Activated T-helper 17 cell treated with anti-CD3 and anti-CD28 coated beads, Interleukin-2, amount 50 U/mL, for 72 hours (primary cell): ENCODE data around the gene NFIB. TPM values are rescaled to one million over a fixed set of nuclear protein-coding genes. Genes with fewer than 3 reads are reported as not detected.

Source experiments
- ATAC-seq: fragments of 150-1000 bp; cut with Tn5 transposase; replicated peaks from 2 replicates; pipeline ENCODE4 v1.10.0; 2021; ENCODE audit warnings: mild to moderate bottlenecking, moderate library complexity
- H3K27ac Mint-ChIP-seq: one replicate; pipeline ENCODE4 v1.8.0; 2022; ENCODE audit warnings: mixed read lengths
- H3K27me3 Mint-ChIP-seq: one replicate; pipeline ENCODE4 v1.8.0; 2022; ENCODE audit warnings: mixed read lengths
- H3K36me3 Mint-ChIP-seq: one replicate; pipeline ENCODE4 v1.8.0; 2022; ENCODE audit warnings: low read depth, mild to moderate bottlenecking, mixed read lengths
- H3K4me1 Mint-ChIP-seq: one replicate; pipeline ENCODE4 v1.8.0; 2022; ENCODE audit warnings: mixed read lengths
- H3K4me3 Mint-ChIP-seq: one replicate; pipeline ENCODE4 v1.8.0; 2022; ENCODE audit warnings: mild to moderate bottlenecking, mixed read lengths
- H3K9me3 Mint-ChIP-seq: one replicate; pipeline ENCODE4 v1.8.0; 2022; ENCODE audit warnings: mixed read lengths
- total RNA-seq, 2 donors: library from RNA; stranded (reverse); gene quantifications; one replicate each; pipeline ENCODE4 v1.2.3, GENCODE V29; 2022

Gene NFIB
- total RNA-seq, 2 donors from 2014 or later = 0.15 TPM; not detected in 1

DNA sequence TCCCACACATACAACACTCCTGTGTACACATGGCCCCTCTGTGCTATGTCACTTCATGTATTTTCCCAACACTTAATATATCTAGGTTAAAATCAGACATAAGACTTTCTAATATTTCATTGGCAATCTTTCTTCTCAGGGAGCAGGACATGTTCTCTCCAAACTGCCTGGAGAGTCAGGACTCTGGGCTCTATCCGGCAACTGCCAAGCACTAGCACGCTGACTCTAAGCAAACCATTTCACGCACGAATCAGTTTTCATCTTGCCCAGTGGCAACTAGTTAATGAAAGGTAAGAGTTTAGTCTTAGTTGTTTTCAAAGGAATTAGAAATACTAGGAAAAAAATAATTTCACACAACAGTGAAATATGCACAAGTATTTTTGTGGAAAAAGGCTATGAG lies 124.8 kb downstream of the NFIB start:
- no peak overlapping the region for H3K27ac Mint-ChIP-seq
- no peak overlapping the region for H3K4me3 Mint-ChIP-seq
- no peaks in the 10 kb centered on the region for H3K9me3 Mint-ChIP-seq
- no peaks in the 10 kb centered on the region for H3K4me1 Mint-ChIP-seq
- ATAC-seq = no peak
- no peaks in the 10 kb centered on the region for H3K36me3 Mint-ChIP-seq
- H3K27me3 Mint-ChIP-seq = peaks cover 11% of the 10 kb centered on the region

DNA sequence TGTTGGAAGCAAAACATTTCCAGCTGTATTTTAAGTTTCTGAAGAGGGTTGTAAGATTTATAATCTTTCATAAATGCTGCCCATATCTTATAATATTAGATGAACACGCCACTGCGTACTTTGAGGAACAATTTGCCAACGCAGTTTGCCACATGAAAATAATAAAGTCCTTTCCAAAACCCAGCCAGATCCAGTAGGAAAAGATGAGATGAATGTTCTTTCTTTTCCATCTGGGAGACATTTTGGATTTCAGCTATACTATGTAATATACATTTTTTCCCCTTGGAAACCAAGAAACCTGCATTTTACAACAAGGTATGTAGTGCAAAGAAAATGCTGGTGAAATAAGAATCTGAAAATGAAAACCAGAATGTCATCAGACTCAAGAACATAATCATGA lies 125.4 kb downstream of the NFIB start:
- Mint-ChIP-seq H3K9me3 (no peaks in the 10 kb centered on the region), H3K4me1 (no peaks in the 10 kb centered on the region), H3K36me3 (no peaks in the 10 kb centered on the region), H3K27me3 (peaks cover 11% of the 10 kb centered on the region), H3K4me3 (no peak overlapping the region), H3K27ac (no peak overlapping the region)
- no peak for ATAC-seq

DNA sequence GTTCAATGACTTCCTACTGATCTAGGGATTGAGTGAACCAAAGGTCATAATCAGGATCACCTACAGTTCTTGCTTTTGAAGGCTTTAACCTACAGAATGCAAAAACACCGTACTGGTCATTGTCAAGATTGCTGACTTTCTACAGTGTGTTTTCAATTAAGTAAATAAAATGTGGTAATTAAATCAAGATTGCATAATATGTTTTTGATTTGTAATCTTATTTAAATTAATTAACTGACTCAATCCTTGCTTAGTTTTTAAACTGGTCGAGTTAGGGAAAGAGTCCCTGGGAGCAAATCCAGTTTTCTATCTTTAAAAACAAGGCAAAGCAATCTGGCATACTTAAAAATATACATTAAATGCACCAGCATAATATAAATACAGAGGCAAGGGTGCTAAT lies 125.9 kb downstream of the NFIB start:
- Mint-ChIP-seq H3K27me3 (peaks cover 8% of the 10 kb centered on the region), H3K9me3 (no peaks in the 10 kb centered on the region), H3K4me3 (no peak overlapping the region), H3K4me1 (no peaks in the 10 kb centered on the region), H3K27ac (no peak overlapping the region), H3K36me3 (no peaks in the 10 kb centered on the region)
- no peak for ATAC-seq

DNA sequence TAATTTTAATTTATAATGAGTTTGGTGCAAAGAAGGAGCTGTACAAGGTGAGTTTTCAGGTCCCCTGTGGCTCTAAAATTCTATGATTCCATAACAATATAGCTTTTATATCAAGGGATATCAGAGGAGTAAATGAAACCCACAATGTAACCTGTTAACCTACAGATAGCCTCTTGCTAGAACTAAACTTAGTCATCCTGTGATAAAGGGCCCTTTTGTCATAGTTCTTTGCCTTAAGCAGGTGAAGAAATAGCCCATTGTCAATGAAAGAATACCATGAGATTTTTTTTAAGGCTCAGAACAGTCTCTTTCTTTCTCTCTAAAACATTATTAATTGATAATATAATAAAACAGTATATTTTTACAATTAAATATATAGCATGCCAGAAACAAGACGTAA lies 127.8 kb downstream of the NFIB start:
- no peaks in the 10 kb centered on the region for H3K4me1 Mint-ChIP-seq
- peaks cover 4% of the 10 kb centered on the region for H3K27me3 Mint-ChIP-seq
- no peaks in the 10 kb centered on the region for H3K36me3 Mint-ChIP-seq
- H3K9me3 Mint-ChIP-seq = no peaks in the 10 kb centered on the region
- ATAC-seq = no peak
- no peak overlapping the region for H3K27ac Mint-ChIP-seq
- H3K4me3 Mint-ChIP-seq = no peak overlapping the region

DNA sequence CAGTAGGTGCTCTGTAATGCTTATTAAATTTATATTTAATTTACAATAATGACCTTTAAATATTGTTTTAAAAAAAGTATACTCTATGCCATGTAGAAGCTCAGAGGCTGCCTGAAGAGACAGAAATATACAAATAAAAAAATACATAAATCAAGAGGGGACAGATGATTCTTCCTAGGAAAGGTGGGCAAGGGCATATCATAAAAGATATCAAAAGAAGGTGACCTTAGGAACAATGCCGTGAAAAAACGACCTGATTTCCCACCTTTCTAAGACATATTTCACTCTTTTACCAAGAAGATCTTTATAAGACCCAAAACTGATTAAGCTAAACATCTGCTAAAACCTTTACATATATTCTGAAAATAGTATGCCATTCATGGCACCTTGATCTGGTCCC lies 128.9 kb downstream of the NFIB start:
- Mint-ChIP-seq H3K4me1 (no peaks in the 10 kb centered on the region), H3K9me3 (no peaks in the 10 kb centered on the region), H3K27ac (no peak overlapping the region), H3K36me3 (no peaks in the 10 kb centered on the region), H3K4me3 (no peak overlapping the region), H3K27me3 (peaks cover 4% of the 10 kb centered on the region)
- no peak for ATAC-seq

DNA sequence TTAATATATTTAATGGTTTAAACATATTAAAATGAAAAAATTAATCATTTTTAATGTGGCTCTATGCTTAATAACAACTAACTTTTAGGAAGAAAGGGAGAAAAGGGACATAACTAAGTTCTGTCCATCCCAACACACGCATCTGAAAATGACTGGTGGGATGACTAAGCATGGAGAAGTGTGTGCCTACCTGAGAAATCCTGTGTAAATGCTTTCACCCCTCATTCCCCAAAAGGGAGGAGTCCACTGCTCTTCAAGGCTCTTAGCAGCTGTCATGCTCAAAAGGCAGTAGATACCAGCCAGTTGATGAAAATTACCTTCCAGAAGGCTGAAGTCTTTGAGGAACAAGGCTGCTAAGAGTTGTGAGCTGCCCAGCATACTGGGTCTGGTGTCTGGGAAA lies 130.9 kb downstream of the NFIB start:
- no peak overlapping the region for H3K27ac Mint-ChIP-seq
- no peaks in the 10 kb centered on the region for H3K4me1 Mint-ChIP-seq
- no peaks in the 10 kb centered on the region for H3K36me3 Mint-ChIP-seq
- H3K9me3 Mint-ChIP-seq = no peaks in the 10 kb centered on the region
- no peak for ATAC-seq
- H3K27me3 Mint-ChIP-seq = no peaks in the 10 kb centered on the region
- H3K4me3 Mint-ChIP-seq = no peak overlapping the region

DNA sequence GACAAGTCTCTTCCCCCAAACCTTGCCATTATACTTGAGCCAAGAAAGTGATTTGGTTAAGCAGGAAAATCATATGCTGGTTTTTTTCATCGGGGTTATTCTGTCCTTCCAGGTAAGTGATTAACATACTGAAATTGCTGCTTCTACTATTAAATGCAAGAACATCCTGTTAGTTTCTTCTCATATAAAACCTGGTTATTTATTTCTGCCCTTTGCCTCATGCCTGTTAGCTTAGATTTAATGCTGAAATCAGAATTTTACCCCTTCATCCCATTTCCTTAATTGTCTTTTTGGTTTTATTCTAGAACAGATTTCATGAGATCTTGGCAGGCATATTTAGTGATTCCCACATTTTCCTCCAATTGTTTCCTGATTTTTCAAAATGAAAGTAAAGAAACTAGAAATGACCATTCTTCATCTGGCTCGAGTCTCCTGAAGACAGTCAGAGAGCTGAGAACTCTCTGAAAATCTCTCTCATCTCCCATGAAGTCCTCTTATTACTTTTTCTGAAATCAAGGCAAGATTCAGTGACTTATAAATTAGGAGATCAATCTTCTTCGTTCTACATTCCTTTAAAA lies 132.9 kb downstream of the NFIB start:
- H3K27me3 Mint-ChIP-seq = no peaks in the 10 kb centered on the region
- no peaks in the 10 kb centered on the region for H3K4me1 Mint-ChIP-seq
- no peaks in the 10 kb centered on the region for H3K9me3 Mint-ChIP-seq
- no peaks in the 10 kb centered on the region for H3K36me3 Mint-ChIP-seq
- no peak for ATAC-seq
- no peak overlapping the region for H3K27ac Mint-ChIP-seq
- H3K4me3 Mint-ChIP-seq = no peak overlapping the region

DNA sequence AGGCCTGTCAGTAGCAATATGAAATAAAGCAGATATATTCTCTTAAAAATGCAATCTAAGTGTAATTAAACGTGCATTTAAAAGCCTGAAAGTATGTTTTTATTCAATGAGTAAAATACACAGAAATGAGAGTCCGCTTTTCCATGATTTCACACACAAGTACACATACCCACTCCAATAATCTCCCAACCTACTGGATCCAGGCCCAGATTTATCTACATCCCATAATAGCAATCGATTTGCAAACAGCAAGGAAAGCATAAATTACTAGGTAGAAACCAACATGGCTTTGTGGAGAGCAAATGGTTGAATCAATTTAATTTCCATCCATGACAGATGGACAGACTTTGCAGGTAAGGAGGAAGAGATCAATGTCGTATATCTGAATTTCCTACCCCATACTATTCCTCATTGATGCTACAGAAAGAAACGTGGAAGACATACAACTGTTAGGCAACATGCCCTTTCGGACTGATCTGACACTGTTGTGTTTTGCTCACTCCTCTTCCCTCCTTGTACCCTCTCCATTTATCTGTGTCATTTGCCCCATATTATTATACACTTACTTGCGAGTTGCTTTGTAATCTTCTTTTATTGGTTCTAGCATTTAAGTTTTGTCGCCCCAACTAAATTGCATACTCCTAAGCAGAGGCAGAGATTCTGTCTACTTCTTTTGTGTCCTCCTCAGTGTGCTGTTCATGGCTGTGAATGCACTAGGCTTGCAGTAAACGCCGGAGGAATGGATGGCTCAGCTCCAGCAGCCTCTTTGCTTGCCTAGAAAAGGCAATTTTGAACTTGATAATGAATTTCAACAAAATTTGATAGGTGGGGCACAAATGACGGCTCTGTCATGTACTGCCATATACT lies 133.6 kb downstream of the NFIB start:
- no peaks in the 10 kb centered on the region for H3K27me3 Mint-ChIP-seq
- no peaks in the 10 kb centered on the region for H3K9me3 Mint-ChIP-seq
- no peaks in the 10 kb centered on the region for H3K4me1 Mint-ChIP-seq
- H3K36me3 Mint-ChIP-seq = no peaks in the 10 kb centered on the region
- no peak for ATAC-seq
- H3K27ac Mint-ChIP-seq = no peak overlapping the region
- H3K4me3 Mint-ChIP-seq = no peak overlapping the region

DNA sequence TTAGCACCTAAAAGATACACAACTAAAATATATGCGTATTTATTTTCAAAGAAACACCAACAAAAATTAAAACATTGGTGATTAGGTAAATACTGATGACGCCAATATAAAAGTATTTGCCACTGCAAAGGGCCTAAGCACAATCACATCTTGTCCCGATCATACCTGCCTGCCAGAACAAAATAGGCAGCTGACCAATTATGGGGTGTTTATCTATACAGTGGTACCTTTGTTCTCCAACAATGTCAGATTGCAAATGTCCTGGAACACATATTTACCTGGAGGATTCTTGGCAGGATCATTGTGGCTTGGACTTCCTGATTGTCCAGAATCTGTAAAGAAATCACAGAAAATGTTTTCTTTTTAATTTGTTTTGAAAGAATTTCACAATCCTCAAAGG lies 134.5 kb downstream of the NFIB start:
- no peak overlapping the region for H3K4me3 Mint-ChIP-seq
- H3K27ac Mint-ChIP-seq = no peak overlapping the region
- no peaks in the 10 kb centered on the region for H3K4me1 Mint-ChIP-seq
- no peaks in the 10 kb centered on the region for H3K9me3 Mint-ChIP-seq
- H3K27me3 Mint-ChIP-seq = no peaks in the 10 kb centered on the region
- H3K36me3 Mint-ChIP-seq = no peaks in the 10 kb centered on the region
- no peak for ATAC-seq

DNA sequence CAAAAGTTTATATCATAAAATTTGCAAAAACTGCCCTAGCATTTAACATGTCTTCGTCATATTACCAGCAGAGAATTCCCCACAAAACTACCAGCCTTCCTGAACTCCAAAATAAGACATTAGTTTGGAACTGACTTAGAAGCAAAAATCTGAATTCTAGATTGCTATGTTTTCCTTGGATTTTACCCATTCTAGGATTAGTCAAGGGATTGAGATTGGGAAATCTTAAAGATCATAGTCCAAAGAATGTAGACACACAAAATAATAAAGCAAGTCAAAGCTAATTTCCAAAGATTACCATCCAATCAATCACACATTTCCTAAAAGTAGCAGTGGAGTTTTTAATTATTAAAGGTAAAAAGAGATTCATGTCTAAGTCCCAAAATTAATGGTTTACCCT lies 138.2 kb downstream of the NFIB start:
- no peak for ATAC-seq
- no peaks in the 10 kb centered on the region for H3K36me3 Mint-ChIP-seq
- H3K9me3 Mint-ChIP-seq = no peaks in the 10 kb centered on the region
- no peaks in the 10 kb centered on the region for H3K4me1 Mint-ChIP-seq
- no peaks in the 10 kb centered on the region for H3K27me3 Mint-ChIP-seq
- H3K4me3 Mint-ChIP-seq = no peak overlapping the region
- no peak overlapping the region for H3K27ac Mint-ChIP-seq

DNA sequence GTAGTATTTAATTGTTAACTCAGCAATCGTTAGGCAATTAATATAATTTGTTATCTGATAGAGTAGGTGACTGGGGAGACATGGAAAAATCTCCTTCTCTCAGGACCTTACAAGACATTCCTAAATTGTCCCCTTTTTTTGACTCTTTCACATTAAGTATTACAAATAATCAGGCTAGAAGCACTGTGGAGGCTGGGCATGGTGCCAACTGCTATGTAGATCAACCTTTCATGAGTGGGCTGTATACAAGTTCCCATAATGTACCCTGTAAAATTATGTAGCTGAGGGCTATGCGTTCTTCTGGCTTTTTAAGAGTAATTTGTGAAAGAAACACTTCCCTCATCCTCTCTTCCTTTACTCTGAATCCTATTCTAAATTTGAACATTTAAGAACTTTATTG lies 140.2 kb downstream of the NFIB start:
- no peaks in the 10 kb centered on the region for H3K27me3 Mint-ChIP-seq
- H3K27ac Mint-ChIP-seq = no peak overlapping the region
- no peak for ATAC-seq
- no peak overlapping the region for H3K4me3 Mint-ChIP-seq
- H3K36me3 Mint-ChIP-seq = no peaks in the 10 kb centered on the region
- H3K4me1 Mint-ChIP-seq = no peaks in the 10 kb centered on the region
- H3K9me3 Mint-ChIP-seq = no peaks in the 10 kb centered on the region

DNA sequence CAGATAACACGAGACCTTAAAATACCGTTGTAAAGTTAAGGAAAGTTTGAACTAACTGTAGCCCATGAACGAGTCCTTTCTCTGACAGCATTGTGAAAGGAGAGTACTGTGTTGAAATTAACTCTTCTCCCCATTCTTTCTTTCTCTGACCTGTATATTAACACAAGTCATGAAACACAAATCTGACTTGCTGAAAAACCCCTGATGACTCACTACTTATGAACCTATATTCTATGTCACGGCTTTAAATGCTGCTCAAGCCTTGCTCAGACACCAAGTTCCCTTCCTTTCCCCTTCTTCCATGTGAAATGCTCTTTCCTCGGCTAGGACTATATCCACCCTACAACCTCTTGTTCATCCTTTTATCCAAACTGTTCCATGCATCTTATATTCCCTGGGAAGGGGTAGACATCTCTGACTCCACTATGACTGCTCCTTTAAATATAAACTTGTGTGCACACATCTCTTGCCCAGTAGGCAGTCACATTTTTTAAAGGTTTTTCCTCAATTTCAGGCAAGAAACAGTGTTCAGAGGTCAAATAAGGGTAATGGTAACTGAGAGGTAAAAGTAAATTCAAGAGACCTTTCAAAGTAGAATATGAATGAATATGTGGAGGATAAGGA lies 142.9 kb downstream of the NFIB start:
- Mint-ChIP-seq H3K36me3 (no peaks in the 10 kb centered on the region), H3K27me3 (no peaks in the 10 kb centered on the region), H3K4me3 (no peak overlapping the region), H3K27ac (no peak overlapping the region), H3K9me3 (no peaks in the 10 kb centered on the region), H3K4me1 (no peaks in the 10 kb centered on the region)
- ATAC-seq = peak; percentile 71

DNA sequence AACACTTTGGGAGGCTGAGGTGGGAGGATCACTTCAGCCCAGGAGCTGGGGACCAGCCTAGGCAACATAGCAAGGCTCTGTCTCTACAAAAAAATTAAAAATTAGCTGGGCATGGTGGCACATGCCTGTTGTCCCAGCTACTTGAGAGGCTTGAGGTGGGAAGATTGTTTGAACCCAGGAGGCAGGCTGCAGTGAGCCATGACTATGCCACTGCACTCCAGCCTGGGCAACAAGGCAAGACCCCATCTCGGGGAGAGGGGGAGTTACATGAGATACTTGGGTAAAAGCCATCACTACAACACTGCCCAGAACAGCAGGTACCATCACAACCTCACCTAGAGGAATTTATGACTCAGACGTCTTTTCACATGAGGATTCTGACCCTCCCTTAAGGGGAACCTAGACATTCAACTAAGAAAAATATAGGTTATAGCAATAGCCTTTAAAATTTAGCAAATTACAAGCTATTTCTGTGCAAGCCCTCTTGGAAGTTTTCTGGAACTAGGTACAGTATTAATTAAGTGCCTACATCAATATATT lies 143.5 kb downstream of the NFIB start:
- H3K4me1 Mint-ChIP-seq = no peaks in the 10 kb centered on the region
- no peaks in the 10 kb centered on the region for H3K36me3 Mint-ChIP-seq
- no peak for ATAC-seq
- H3K4me3 Mint-ChIP-seq = no peak overlapping the region
- H3K9me3 Mint-ChIP-seq = no peaks in the 10 kb centered on the region
- no peaks in the 10 kb centered on the region for H3K27me3 Mint-ChIP-seq
- no peak overlapping the region for H3K27ac Mint-ChIP-seq

DNA sequence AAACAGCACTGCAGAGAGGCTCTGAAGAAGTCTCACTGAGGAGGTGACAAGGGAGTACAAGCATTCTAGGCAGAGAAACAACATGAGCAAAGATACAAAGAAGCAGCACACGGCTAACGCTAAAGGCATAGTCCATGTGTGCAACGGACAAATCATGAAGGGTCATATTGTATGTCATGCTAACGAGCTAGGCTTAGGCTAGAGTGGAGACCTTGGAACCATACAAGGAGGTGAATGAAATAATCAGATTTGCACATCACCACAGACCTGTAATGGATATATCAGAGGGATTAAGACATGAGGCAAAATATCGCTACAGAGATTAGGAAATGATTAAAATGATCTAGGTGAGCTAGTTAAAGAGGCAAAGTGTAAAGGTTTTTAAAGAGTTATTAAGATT lies 145.6 kb downstream of the NFIB start:
- no peak overlapping the region for H3K4me3 Mint-ChIP-seq
- H3K27me3 Mint-ChIP-seq = no peaks in the 10 kb centered on the region
- H3K9me3 Mint-ChIP-seq = no peaks in the 10 kb centered on the region
- H3K27ac Mint-ChIP-seq = no peak overlapping the region
- H3K36me3 Mint-ChIP-seq = no peaks in the 10 kb centered on the region
- no peak for ATAC-seq
- no peaks in the 10 kb centered on the region for H3K4me1 Mint-ChIP-seq
